AG09319 (cell line): ENCODE measurements around the gene P2RY6.

Experiments
- DNase-seq: peaks from one replicate; pipeline ENCODE4 v3.0.0-alpha.2; 2010; ENCODE audit warnings: low read depth; ENCODE audit errors: extremely low read depth
- TF ChIP-seq, protein P1 (sequence below): IDR thresholded peaks from 2 replicates; pipeline ENCODE4 v1.5.1; 2011; ENCODE audit warnings: low read depth, mild to moderate bottlenecking, inconsistent platforms, low read length, moderate library complexity

Gene P2RY6

DNA sequence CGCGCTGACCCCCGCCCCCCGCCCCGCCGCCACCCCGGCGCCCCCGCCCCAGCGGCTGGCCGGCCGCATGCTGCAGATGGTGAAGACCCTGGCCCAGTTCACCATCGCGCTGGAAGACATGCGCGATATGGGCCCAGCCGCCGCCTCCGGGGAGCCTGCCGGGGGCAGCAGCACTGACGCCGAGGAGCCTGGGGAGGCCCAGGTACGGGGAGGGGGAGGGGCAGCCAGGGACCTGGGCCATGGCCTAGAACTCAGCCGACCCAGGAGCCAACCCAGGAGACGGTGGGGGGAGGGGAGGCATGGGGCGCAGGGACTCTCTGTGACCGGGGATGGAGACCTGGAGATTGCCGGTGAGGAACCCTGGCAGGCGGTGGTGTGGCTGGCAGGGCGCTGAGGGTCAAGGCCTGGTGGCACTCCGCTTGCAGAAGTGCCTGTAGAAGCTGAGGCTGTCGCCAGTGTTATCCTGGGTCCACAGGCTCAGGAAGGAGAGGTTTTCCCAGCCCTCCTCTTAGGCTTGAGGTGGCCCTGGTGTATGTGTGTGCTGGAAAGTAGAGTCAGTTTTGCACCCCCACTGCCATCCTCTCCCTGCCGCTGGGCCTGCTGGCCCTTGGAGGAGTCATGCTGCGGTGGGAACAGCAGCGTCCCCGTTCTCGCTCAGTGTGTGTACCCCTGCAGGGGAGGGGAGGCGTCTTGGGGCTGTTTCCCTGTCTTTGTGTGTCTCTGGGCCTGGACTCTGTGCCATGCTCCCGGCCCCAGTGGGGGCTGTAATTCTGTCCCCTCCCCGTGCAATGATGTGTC is 71.1 kb downstream of the P2RY6 start:
- TF ChIP-seq, protein P1, sequence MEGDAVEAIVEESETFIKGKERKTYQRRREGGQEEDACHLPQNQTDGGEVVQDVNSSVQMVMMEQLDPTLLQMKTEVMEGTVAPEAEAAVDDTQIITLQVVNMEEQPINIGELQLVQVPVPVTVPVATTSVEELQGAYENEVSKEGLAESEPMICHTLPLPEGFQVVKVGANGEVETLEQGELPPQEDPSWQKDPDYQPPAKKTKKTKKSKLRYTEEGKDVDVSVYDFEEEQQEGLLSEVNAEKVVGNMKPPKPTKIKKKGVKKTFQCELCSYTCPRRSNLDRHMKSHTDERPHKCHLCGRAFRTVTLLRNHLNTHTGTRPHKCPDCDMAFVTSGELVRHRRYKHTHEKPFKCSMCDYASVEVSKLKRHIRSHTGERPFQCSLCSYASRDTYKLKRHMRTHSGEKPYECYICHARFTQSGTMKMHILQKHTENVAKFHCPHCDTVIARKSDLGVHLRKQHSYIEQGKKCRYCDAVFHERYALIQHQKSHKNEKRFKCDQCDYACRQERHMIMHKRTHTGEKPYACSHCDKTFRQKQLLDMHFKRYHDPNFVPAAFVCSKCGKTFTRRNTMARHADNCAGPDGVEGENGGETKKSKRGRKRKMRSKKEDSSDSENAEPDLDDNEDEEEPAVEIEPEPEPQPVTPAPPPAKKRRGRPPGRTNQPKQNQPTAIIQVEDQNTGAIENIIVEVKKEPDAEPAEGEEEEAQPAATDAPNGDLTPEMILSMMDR, result no peak
- no peak for DNase-seq

DNA sequence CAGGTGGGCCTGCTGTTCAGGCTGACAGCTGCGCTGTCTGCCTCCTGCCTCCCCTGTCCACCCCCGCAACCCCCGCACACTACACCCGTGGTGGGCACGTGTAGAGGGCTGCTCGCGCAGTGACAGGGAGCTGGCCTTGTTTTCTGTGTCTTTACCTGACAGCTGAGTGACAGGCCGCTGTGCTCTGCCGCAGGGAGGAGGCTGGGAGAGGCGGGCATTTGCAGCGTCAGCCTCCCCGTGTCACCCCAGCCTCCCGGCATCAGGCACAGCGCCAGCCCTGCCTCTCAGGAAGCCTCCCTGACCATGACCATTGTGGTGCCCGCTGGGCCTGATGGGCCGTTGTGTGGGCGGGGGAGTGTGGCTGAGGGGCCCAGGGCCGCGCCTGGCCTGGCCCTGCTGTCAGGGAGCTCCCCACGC is 72.1 kb downstream of the P2RY6 start:
- DNase-seq, result no peak
- TF ChIP-seq, protein P1, result no peak

DNA sequence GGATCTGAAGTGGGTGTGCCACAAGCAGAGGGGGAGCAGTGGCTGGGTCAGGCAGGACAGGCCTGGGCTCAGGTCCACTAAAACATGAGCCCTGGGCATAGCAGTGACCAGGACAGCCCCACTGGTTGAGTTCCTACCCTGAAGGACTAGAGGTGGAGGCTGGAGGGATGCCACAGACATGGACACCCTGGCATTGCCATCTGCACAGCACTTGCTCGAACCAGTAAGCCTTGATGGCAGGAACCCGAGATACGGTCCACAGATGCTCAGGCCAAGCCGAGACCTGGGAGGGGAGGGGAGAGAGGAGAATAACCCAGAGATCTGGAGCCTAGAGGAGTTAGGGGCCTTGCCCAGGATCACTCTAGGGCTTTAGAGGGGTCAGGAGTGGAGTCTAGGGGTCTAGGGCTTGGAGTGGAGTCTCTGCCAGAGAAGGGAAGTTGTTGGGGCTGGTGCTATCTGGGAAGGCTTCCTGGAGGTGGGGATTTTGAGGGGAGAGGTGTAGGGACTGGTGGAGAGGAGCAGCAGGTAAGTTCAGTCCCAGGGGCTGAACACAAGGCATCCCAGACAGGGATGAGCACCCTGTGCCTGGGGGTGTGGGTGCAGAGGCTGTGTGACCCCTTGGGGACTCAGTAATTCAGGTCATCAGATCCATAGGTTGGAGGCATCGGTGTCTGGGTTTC is 73.5 kb downstream of the P2RY6 start:
- no peak for DNase-seq

DNA sequence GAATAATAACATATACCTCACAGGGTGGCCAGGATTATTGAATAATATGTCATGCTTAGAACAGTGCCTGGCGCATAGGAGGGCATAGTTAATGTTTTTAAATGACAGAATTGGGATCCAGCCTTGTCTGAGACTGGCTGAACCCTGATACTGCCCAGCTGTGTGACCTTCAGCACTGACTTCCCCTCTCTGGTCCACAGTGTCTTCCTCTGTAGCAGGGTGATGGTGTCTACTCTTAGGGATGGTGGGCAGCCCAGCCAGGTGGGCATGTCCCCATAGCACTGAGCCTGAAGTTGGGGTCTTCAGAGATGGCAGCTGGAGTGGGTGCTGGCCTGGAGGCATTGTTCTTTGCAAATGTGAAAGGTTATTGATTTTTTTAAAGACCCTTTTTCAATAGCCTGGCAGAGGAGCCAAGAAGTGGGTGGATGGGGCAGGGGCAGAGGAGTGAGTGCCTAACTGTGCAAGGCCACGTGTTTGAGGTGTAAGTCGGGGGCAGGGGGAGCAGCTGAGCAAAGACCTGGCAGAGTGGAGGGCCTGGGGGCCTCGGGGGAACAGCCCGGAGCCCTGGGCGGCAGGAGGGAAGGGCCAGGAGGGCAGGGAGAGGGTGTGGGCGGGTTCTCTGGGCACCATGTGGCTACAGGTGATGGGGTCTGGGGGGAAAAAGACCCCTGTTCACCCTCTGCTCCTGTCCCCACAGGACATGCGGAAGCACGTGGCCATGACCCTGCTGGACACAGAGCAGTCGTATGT is 74.2 kb downstream of the P2RY6 start:
- TF ChIP-seq, protein P1, result no peak
- DNase-seq, result no peak

More for the DNA sequence above, 73.5 kb downstream of the P2RY6 start:
- TF ChIP-seq, protein P1, result no peak

DNA sequence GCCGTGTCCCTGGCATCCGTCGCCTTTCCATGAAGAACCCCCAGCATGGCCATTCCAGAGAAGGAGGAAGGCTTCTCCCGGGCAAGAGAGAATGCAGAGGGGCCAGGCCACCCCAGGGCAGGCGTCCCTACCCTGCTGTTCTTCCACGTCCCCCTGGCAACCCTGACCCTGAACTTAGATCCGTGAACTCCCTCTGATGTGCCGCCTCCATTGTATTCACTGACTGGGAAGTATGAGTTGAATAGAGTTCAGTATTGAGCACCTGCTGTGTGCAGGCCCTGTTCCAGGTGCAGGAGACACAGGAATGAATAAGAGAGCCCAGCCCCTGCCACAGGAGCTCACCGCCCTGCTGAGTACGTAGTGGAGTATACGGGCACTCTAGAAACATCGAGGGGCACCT is 74.9 kb downstream of the P2RY6 start:
- no peak for DNase-seq
- TF ChIP-seq, protein P1, result no peak
